ENCODE results near the gene ARMCX6.
"Not testable (repeated sequence)": the region's sequence is repeated elsewhere in the genome, so short reads cannot be mapped to it uniquely, and the experiment has no call there.

ARMCX6 gene

GRCh38 chrX:101617211-101618191 is at the start of gene ARMCX6:
Gene ARMCX6 (minus strand): TSS chrX:101618000. CDS start chrX:101616620, 1,380 bp downstream.
- peak; percentile 35 for DNase-seq (ENCODE audit: low read depth, low spot score)

GRCh38 chrX:101659601-101660063 is 41.8 kb upstream of the ARMCX6 start, which contains the start of gene ARMCX2:
Gene ARMCX2 (minus strand): TSS chrX:101659850. CDS start chrX:101657588, 2,262 bp downstream.
- peak; percentile 20 for DNase-seq (ENCODE audit: low read depth, low spot score)

- peak; percentile 9 for DNase-seq (ENCODE audit: low read depth, low spot score)
Observed at GRCh38 chrX:101658661-101659491, 41.1 kb upstream of the ARMCX6 start.

- DNase-seq (ENCODE audit: low read depth, low spot score): no peak
Observed at GRCh38 chrX:101657495-101657894, 39.7 kb upstream of the ARMCX6 start.

GRCh38 chrX:101656817-101657216 is 39.0 kb upstream of the ARMCX6 start:
- no peak for DNase-seq (ENCODE audit: low read depth, low spot score)

GRCh38 chrX:101655534-101655933 is 37.7 kb upstream of the ARMCX6 start:
- DNase-seq (ENCODE audit: low read depth, low spot score): no peak

GRCh38 chrX:101647716-101648115 is 29.9 kb upstream of the ARMCX6 start:
- DNase-seq (ENCODE audit: low read depth, low spot score): not testable (repeated sequence)

GRCh38 chrX:101642093-101642492 is 24.3 kb upstream of the ARMCX6 start:
- DNase-seq (ENCODE audit: low read depth, low spot score): no peak

- no peak for DNase-seq (ENCODE audit: low read depth, low spot score)
Observed at GRCh38 chrX:101639583-101639982, 21.8 kb upstream of the ARMCX6 start.

- no peak for DNase-seq (ENCODE audit: low read depth, low spot score)
Observed at GRCh38 chrX:101619364-101619763, 1.6 kb upstream of the ARMCX6 start.

- DNase-seq (ENCODE audit: low read depth, low spot score): no peak
Observed at GRCh38 chrX:101605728-101606127, 12.1 kb downstream of the ARMCX6 start.

GRCh38 chrX:101605146-101605545 is 12.7 kb downstream of the ARMCX6 start:
- DNase-seq (ENCODE audit: low read depth, low spot score): no peak

GRCh38 chrX:101602077-101602476 is 15.7 kb downstream of the ARMCX6 start:
- no peak for DNase-seq (ENCODE audit: low read depth, low spot score)

GRCh38 chrX:101599592-101599991 is 18.2 kb downstream of the ARMCX6 start:
- DNase-seq (ENCODE audit: low read depth, low spot score): not testable (repeated sequence)

GRCh38 chrX:101595739-101596419 is 21.9 kb downstream of the ARMCX6 start:
- DNase-seq (ENCODE audit: low read depth, low spot score): peak; percentile 49

Data from smooth muscle cell of the brain vasculature (primary cell).